ENCODE data around the gene HNRNPUL1. TPM values are rescaled to one million over a fixed set of nuclear protein-coding genes. Genes with fewer than 3 reads are reported as not detected.

Gene HNRNPUL1
- total and polyA plus RNA-seq, 2 donors (not counting 1 experiment from before 2014, with no cell fraction given): 36.4 to 58.1 TPM

GRCh38 chr19:41224632-41225031 lies 39.5 kb upstream of the HNRNPUL1 start:
- Histone ChIP-seq H3K9ac (ENCODE audit: insufficient read depth, low read length) (peak overlapping the region; percentile 10), H3K27me3 (ENCODE audit: control insufficient read depth, insufficient read depth, low read length) (no peaks in the 10 kb centered on the region), H4K20me1 (ENCODE audit: control insufficient read depth, extremely low read depth, insufficient read depth, low read length) (no peaks in the 10 kb centered on the region), H3K36me3 (ENCODE audit: control insufficient read depth, insufficient read depth, low read length) (peaks cover 46% of the 10 kb centered on the region), H3K4me2 (ENCODE audit: extremely low read depth, insufficient read depth, low read length) (peak overlapping the region; percentile 81), H3K4me1 (ENCODE audit: control insufficient read depth, extremely low read depth, insufficient read depth, low read length) (peaks cover 52% of the 10 kb centered on the region), H3K9me3 (ENCODE audit: control insufficient read depth, insufficient read depth, low read depth, low read length) (no peaks in the 10 kb centered on the region), H2AFZ (ENCODE audit: low read length) (no peak overlapping the region), H3K4me3 (replicated peaks in 1 of 4; ENCODE audit: control extremely low read depth in 1 of 4, insufficient read depth in 1 of 4, low read depth in 3 of 4, low read length in 4 of 4) (peak overlapping the region in 1 of 4 experiments; percentile 4), H3K79me2 (ENCODE audit: control insufficient read depth, insufficient read depth, low read length) (peaks cover 76% of the 10 kb centered on the region), H3K27ac (ENCODE audit: insufficient read depth, low read length) (peak overlapping the region; percentile 99)
- no peak for DNase-seq (ENCODE audit: low read depth in 2 of 2)
- TF ChIP-seq, protein P1, sequence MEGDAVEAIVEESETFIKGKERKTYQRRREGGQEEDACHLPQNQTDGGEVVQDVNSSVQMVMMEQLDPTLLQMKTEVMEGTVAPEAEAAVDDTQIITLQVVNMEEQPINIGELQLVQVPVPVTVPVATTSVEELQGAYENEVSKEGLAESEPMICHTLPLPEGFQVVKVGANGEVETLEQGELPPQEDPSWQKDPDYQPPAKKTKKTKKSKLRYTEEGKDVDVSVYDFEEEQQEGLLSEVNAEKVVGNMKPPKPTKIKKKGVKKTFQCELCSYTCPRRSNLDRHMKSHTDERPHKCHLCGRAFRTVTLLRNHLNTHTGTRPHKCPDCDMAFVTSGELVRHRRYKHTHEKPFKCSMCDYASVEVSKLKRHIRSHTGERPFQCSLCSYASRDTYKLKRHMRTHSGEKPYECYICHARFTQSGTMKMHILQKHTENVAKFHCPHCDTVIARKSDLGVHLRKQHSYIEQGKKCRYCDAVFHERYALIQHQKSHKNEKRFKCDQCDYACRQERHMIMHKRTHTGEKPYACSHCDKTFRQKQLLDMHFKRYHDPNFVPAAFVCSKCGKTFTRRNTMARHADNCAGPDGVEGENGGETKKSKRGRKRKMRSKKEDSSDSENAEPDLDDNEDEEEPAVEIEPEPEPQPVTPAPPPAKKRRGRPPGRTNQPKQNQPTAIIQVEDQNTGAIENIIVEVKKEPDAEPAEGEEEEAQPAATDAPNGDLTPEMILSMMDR (conservative IDR thresholded peaks at IDR 0.05 in 1 of 2, IDR thresholded peaks at IDR 0.05 in 1 of 2; ENCODE audit: low read depth in 1 of 2, low read length in 2 of 2): no peak
- no peak for TF ChIP-seq EZH2 (IDR thresholded peaks at IDR 0.05; ENCODE audit: low read length, missing control alignments)

DNA sequence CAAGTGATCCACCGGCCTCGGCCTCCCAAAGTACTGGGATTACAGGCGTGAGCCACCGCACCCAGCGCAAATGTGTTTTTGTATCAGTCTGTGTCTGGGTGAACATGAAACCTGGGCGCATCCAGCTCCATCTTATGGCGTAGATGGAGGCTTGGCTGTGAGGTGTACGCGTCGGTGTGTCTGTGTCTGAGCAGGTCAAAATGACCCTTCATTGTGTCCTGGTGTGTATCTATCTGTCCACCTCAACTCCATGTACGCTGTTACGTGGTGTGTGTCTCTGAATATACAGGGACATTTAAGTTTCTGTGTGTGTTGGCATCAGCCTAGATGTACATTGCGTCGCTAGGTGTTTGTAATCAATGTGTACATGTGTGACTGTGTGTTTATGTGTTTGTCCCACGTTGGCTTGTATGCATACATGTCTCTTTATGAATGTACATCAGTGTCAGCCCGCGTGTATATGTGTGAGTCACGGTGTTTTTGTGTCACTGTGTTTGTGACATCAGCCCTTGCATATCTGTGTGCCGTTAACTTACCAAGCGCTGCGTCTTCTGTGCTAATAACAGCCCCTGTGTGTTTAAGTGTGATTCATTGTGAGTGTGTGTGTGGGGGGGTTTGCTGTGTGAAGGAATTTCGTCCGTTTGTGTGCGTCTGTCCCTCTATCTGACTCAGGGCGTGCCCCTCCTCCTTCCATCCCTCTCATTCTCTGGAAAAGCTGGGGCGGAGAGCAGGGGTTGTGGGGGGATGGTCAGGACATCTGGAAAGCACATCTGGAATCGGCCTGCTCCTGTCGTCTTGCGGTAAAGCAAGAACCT lies 38.7 kb upstream of the HNRNPUL1 start:
- Histone ChIP-seq H3K36me3 (ENCODE audit: control insufficient read depth, insufficient read depth, low read length) (peaks cover 51% of the 10 kb centered on the region), H3K4me1 (ENCODE audit: control insufficient read depth, extremely low read depth, insufficient read depth, low read length) (peaks cover 56% of the 10 kb centered on the region), H3K9ac (ENCODE audit: insufficient read depth, low read length) (peak overlapping the region; percentile 78), H3K79me2 (ENCODE audit: control insufficient read depth, insufficient read depth, low read length) (peaks cover 76% of the 10 kb centered on the region), H3K27me3 (ENCODE audit: control insufficient read depth, insufficient read depth, low read length) (no peaks in the 10 kb centered on the region), H3K27ac (ENCODE audit: insufficient read depth, low read length) (peak overlapping the region; percentile 99), H3K4me2 (ENCODE audit: extremely low read depth, insufficient read depth, low read length) (peak overlapping the region; percentile 81), H4K20me1 (ENCODE audit: control insufficient read depth, extremely low read depth, insufficient read depth, low read length) (no peaks in the 10 kb centered on the region), H3K4me3 (replicated peaks in 1 of 4; ENCODE audit: control extremely low read depth in 1 of 4, insufficient read depth in 1 of 4, low read depth in 3 of 4, low read length in 4 of 4) (peak overlapping the region; percentile 25 to 51 (median 39)), H3K9me3 (ENCODE audit: control insufficient read depth, insufficient read depth, low read depth, low read length) (no peaks in the 10 kb centered on the region), H2AFZ (ENCODE audit: low read length) (no peak overlapping the region)
- TF ChIP-seq EZH2 (IDR thresholded peaks at IDR 0.05; ENCODE audit: low read length, missing control alignments): no peak
- TF ChIP-seq, protein P1 (conservative IDR thresholded peaks at IDR 0.05 in 1 of 2, IDR thresholded peaks at IDR 0.05 in 1 of 2; ENCODE audit: low read depth in 1 of 2, low read length in 2 of 2): no peak
- peak; percentile 99 to 100 for DNase-seq (ENCODE audit: low read depth in 2 of 2)

DNA sequence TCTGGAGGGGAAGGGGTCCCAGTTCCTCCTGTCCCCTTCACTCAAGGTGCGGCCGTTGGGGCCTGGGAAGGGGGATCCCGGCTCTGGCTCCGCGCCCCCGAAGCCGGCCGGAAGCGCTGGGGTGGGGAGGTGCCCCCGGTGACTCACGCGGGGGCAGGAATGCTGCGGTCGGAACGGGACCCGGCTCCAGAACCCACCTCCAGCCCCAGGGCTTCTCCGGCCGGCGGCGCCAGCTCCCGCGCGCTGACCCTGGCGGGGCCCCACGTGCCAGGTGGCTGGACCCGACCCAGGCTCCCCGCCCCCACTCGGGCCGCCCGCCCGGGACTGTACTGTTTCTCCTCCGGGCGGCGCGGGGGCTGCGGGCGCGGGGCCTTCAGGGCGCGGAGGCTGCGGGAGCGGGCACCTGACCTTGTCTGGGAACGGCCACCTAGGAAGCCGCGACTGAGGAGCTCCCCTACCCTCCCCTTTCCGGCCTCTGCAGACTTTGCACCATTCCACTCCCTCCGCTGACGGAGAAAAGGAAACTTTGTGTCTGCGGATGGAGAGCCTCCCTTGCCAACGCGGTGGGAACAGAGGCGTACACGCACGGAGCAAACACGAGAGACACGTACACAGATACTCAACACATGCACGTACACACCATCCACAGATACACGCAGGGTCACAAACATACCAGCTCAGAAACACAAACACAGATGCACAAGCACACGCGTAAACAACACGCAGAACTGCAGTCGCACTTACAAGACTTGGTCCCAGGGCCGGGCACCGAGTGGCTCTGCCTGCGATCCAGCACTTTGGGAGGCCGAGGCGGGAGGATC lies 37.9 kb upstream of the HNRNPUL1 start:
- Histone ChIP-seq H4K20me1 (ENCODE audit: control insufficient read depth, extremely low read depth, insufficient read depth, low read length) (no peaks in the 10 kb centered on the region), H3K79me2 (ENCODE audit: control insufficient read depth, insufficient read depth, low read length) (peaks cover 76% of the 10 kb centered on the region)

More for the DNA sequence above, 37.9 kb upstream of the HNRNPUL1 start:
- no peak overlapping the region for H2AFZ ChIP-seq (ENCODE audit: low read length)
- peak overlapping the region; percentile 75 for H3K4me2 ChIP-seq (ENCODE audit: extremely low read depth, insufficient read depth, low read length)
- peak overlapping the region; percentile 99 for H3K27ac ChIP-seq (ENCODE audit: insufficient read depth, low read length)
- H3K4me1 ChIP-seq (ENCODE audit: control insufficient read depth, extremely low read depth, insufficient read depth, low read length): peaks cover 50% of the 10 kb centered on the region
- no peak for TF ChIP-seq EZH2 (IDR thresholded peaks at IDR 0.05; ENCODE audit: low read length, missing control alignments)
- TF ChIP-seq, protein P1 (conservative IDR thresholded peaks at IDR 0.05 in 1 of 2, IDR thresholded peaks at IDR 0.05 in 1 of 2; ENCODE audit: low read depth in 1 of 2, low read length in 2 of 2): peak in 1 of 2 donors; percentile 13
- H3K4me3 ChIP-seq (replicated peaks in 1 of 4; ENCODE audit: control extremely low read depth in 1 of 4, insufficient read depth in 1 of 4, low read depth in 3 of 4, low read length in 4 of 4): peak overlapping the region; percentile 25 to 51 (median 38)
- peaks cover 50% of the 10 kb centered on the region for H3K36me3 ChIP-seq (ENCODE audit: control insufficient read depth, insufficient read depth, low read length)
- DNase-seq (ENCODE audit: low read depth in 2 of 2): peak; percentile 82 to 93
- peak overlapping the region; percentile 78 for H3K9ac ChIP-seq (ENCODE audit: insufficient read depth, low read length)
- H3K9me3 ChIP-seq (ENCODE audit: control insufficient read depth, insufficient read depth, low read depth, low read length): no peaks in the 10 kb centered on the region
- H3K27me3 ChIP-seq (ENCODE audit: control insufficient read depth, insufficient read depth, low read length): no peaks in the 10 kb centered on the region

Data from fibroblast of lung (primary cell).